GM23338 (cell line): ENCODE data around the gene ENOX1. TPM values are rescaled to one million over a fixed set of nuclear protein-coding genes. Genes with fewer than 3 reads are reported as not detected.

ENCODE experiments used
- ATAC-seq: fragments of 200-7000 bp; cut with Tn5 transposase; 3 replicates; pipeline ENCODE4 v1.9.1; 2020
- DNase-seq: peaks from one replicate; pipeline ENCODE4 v3.0.0-alpha.2; 2015; ENCODE audit warnings: low spot score
- H2AFZ ChIP-seq: fragments of 200-600 bp; sonication (generic); 2 replicates; pipeline ENCODE4 v1.8.0; 2016; ENCODE audit warnings: antibody characterized with exemption, mild to moderate bottlenecking, moderate library complexity
- H3F3A ChIP-seq: fragments of 200-600 bp; sonication (generic); replicated peaks from 2 replicates; pipeline ENCODE4 v1.8.0; 2017; ENCODE audit warnings: antibody characterized with exemption, mixed run types, low read depth
- H3K27ac ChIP-seq: fragments of 200-600 bp; sonication (generic); 2 replicates; pipeline ENCODE4 v1.6.1; 2016; ENCODE audit warnings: low read depth
- H3K27me3 ChIP-seq: fragments of 200-600 bp; sonication (generic); 2 replicates; pipeline ENCODE4 v1.8.0; 2016; ENCODE audit warnings: mild to moderate bottlenecking, mixed run types, moderate library complexity; ENCODE audit not compliant: insufficient read depth
- H3K36me3 ChIP-seq: fragments of 200-600 bp; sonication (generic); 2 replicates; pipeline ENCODE4 v1.8.0; 2016; ENCODE audit warnings: mild to moderate bottlenecking; ENCODE audit not compliant: insufficient read depth
- H3K4me1 ChIP-seq: fragments of 200-600 bp; sonication (generic); 2 replicates; pipeline ENCODE4 v1.8.0; 2016; ENCODE audit warnings: mild to moderate bottlenecking, moderate library complexity; ENCODE audit not compliant: insufficient read depth
- H3K4me2 ChIP-seq: fragments of 200-600 bp; sonication (generic); 2 replicates; pipeline ENCODE4 v1.7.1; 2017; ENCODE audit warnings: mixed run types
- H3K4me3 ChIP-seq: fragments of 200-600 bp; sonication (generic); 2 replicates; pipeline ENCODE4 v1.6.1; 2016; ENCODE audit warnings: mixed run types
- H3K79me2 ChIP-seq: fragments of 200-600 bp; sonication (generic); replicated peaks from 2 replicates; pipeline ENCODE4 v1.8.0; 2017; ENCODE audit warnings: mild to moderate bottlenecking; ENCODE audit not compliant: insufficient read depth
- H3K9me2 ChIP-seq: fragments of 200-600 bp; sonication (generic); 2 replicates; pipeline ENCODE4 v1.8.0; 2017; ENCODE audit not compliant: insufficient read depth
- H4K20me1 ChIP-seq: fragments of 200-600 bp; sonication (generic); replicated peaks from 2 replicates; pipeline ENCODE4 v1.8.0; 2017; ENCODE audit warnings: mild to moderate bottlenecking; ENCODE audit not compliant: insufficient read depth
- H3K27ac Mint-ChIP-seq: 2 replicates; pipeline ENCODE4 v1.8.0; 2020; ENCODE audit warnings: inconsistent platforms, mild to moderate bottlenecking, moderate library complexity, mixed read lengths
- H3K27me3 Mint-ChIP-seq: 3 replicates; pipeline ENCODE4 v1.8.0; 2022; ENCODE audit warnings: low read depth, mild to moderate bottlenecking, moderate library complexity, mixed read lengths, inconsistent platforms; ENCODE audit not compliant: insufficient read depth, poor library complexity
- H3K36me3 Mint-ChIP-seq: 3 replicates; pipeline ENCODE4 v1.8.0; 2021; ENCODE audit warnings: low read depth, mild to moderate bottlenecking, inconsistent platforms, moderate library complexity, mixed read lengths
- H3K4me1 Mint-ChIP-seq: 3 replicates; pipeline ENCODE4 v1.8.0; 2020; ENCODE audit warnings: mild to moderate bottlenecking, inconsistent platforms, mixed read lengths
- H3K4me3 Mint-ChIP-seq: 3 replicates; pipeline ENCODE4 v1.8.0; 2021; ENCODE audit warnings: moderate library complexity, mild to moderate bottlenecking, inconsistent platforms, mixed read lengths
- H3K9me3 Mint-ChIP-seq: 3 replicates; pipeline ENCODE4 v1.8.0; 2020; ENCODE audit warnings: moderate library complexity, mild to moderate bottlenecking, inconsistent platforms, mixed read lengths
- CREB1 ChIP-seq: fragments of 250-450 bp; sonication (Bioruptor Pico); IDR thresholded peaks from 2 replicates; pipeline ENCODE4 v1.5.0; 2020; ENCODE audit warnings: low read depth, mild to moderate bottlenecking, moderate library complexity
- EZH2 ChIP-seq: fragments of 200-600 bp; sonication (generic); IDR thresholded peaks from one replicate; pipeline ENCODE4 v1.8.0; 2017; ENCODE audit warnings: antibody characterized with exemption, mild to moderate bottlenecking, low read depth; ENCODE audit not compliant: unreplicated experiment
- JUNB ChIP-seq: IDR thresholded peaks from one replicate; pipeline ENCODE4 v1.6.1; 2016; ENCODE audit warnings: antibody characterized with exemption; ENCODE audit not compliant: unreplicated experiment
- POLR2AphosphoS5 ChIP-seq: IDR thresholded peaks from 2 replicates; pipeline ENCODE4 v1.6.1; 2016; ENCODE audit warnings: antibody characterized with exemption, low read depth
- STAT1 ChIP-seq: IDR thresholded peaks from one replicate; pipeline ENCODE4 v1.6.1; 2016; ENCODE audit warnings: antibody characterized with exemption; ENCODE audit not compliant: unreplicated experiment
- ZNF331 ChIP-seq: fragments of 250-450 bp; sonication (Bioruptor Pico); IDR thresholded peaks from 2 replicates; pipeline ENCODE4 v1.5.0; 2020; ENCODE audit warnings: low read depth, mild to moderate bottlenecking, moderate library complexity
- polyA plus RNA-seq: library from polyadenylated mRNA; unstranded; fragments of >200 nt; fragmentation: Nextera tagmentation; extraction: Ambion mirVana; gene quantifications from 2 replicates; pipeline ENCODE4 v1.2.1, GENCODE V29; 2016
- total RNA-seq: library from RNA; depleted of rRNA; stranded (reverse); fragments of >200 nt; shearing (Covaris generic); gene quantifications from 2 replicates; pipeline ENCODE4 v1.2.3, GENCODE V29; 2014
- TF ChIP-seq, protein P1 (sequence below), 2 experiments: fragments of 200-600 bp in 1 of 2; sonication (generic) in 1 of 2; conservative IDR thresholded peaks; 2 replicates each; pipeline versions ENCODE4 v1.5.1 to v1.6.1; 2016 to 2017; ENCODE audit warnings: antibody characterized with exemption in 2 of 2, low read depth in 2 of 2, mild to moderate bottlenecking in 2 of 2, moderate library complexity in 1 of 2
- TF ChIP-seq, protein P2 (sequence below): IDR thresholded peaks from one replicate; pipeline ENCODE4 v1.6.1; 2018; ENCODE audit warnings: antibody characterized with exemption; ENCODE audit not compliant: unreplicated experiment
- TF ChIP-seq, protein P3 (sequence below): IDR thresholded peaks from 2 replicates; pipeline ENCODE4 v1.6.1; 2016; ENCODE audit warnings: antibody characterized with exemption

Gene ENOX1
- total and polyA plus RNA-seq, 2 experiments from 2014 or later: 0.66 to 0.81 TPM

DNA sequence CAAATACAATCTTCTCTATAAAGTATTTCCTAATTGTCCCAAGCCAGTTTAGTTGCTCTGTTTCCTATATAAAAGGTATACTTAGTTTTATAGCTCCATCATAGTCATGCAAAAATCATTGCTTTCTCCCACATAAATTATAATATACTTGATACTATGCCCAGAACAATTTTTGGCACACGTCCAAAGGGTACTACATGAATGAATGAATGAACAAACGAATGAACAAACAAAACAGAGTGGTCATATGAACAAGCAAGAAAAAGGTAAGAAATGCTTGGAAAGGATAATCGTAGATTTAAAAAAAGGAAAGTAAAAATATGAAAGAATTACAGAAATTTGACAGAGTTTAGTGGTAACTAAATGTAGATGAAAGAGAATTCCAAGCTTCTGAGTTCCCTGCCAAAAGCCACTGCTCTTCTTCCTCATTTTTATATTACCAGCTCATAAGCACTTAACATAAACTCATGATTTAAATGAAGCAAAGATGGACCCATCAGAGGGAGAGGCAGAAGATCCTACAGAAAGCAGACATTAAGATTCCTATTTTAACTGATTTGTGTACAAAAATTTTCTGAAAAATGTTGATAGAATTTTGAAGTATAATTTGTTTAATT is 123.2 kb downstream of the ENOX1 start:
- ATAC-seq (no peak), DNase-seq (no peak)
- H3K27ac Mint-ChIP-seq: no peak overlapping the region
- H3F3A ChIP-seq: no peaks in the 10 kb centered on the region
- H3K4me2 ChIP-seq: no peak overlapping the region
- H3K27ac ChIP-seq: no peak overlapping the region
- no peaks in the 10 kb centered on the region for H3K36me3 Mint-ChIP-seq
- no peak overlapping the region for H3K4me3 Mint-ChIP-seq
- peaks cover 10% of the 10 kb centered on the region; the same call in 1 of the 2 replicates for H3K4me1 ChIP-seq
- no peaks in the 10 kb centered on the region for H3K27me3 Mint-ChIP-seq
- H3K36me3 ChIP-seq: no peaks in the 10 kb centered on the region
- no peak overlapping the region for H3K4me3 ChIP-seq
- H3K4me1 Mint-ChIP-seq: peaks cover 20% of the 10 kb centered on the region
- no peaks in the 10 kb centered on the region for H4K20me1 ChIP-seq
- no peaks in the 10 kb centered on the region for H3K27me3 ChIP-seq
- no peak overlapping the region for H2AFZ ChIP-seq
- no peaks in the 10 kb centered on the region for H3K9me2 ChIP-seq
- H3K79me2 ChIP-seq: no peaks in the 10 kb centered on the region
- H3K9me3 Mint-ChIP-seq: no peaks in the 10 kb centered on the region
- TF ChIP-seq, protein P1, sequence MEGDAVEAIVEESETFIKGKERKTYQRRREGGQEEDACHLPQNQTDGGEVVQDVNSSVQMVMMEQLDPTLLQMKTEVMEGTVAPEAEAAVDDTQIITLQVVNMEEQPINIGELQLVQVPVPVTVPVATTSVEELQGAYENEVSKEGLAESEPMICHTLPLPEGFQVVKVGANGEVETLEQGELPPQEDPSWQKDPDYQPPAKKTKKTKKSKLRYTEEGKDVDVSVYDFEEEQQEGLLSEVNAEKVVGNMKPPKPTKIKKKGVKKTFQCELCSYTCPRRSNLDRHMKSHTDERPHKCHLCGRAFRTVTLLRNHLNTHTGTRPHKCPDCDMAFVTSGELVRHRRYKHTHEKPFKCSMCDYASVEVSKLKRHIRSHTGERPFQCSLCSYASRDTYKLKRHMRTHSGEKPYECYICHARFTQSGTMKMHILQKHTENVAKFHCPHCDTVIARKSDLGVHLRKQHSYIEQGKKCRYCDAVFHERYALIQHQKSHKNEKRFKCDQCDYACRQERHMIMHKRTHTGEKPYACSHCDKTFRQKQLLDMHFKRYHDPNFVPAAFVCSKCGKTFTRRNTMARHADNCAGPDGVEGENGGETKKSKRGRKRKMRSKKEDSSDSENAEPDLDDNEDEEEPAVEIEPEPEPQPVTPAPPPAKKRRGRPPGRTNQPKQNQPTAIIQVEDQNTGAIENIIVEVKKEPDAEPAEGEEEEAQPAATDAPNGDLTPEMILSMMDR (conservative IDR thresholded peaks at IDR 0.05; ENCODE audit: low read depth in 2 of 2): no peak
- TF ChIP-seq, protein P2, sequence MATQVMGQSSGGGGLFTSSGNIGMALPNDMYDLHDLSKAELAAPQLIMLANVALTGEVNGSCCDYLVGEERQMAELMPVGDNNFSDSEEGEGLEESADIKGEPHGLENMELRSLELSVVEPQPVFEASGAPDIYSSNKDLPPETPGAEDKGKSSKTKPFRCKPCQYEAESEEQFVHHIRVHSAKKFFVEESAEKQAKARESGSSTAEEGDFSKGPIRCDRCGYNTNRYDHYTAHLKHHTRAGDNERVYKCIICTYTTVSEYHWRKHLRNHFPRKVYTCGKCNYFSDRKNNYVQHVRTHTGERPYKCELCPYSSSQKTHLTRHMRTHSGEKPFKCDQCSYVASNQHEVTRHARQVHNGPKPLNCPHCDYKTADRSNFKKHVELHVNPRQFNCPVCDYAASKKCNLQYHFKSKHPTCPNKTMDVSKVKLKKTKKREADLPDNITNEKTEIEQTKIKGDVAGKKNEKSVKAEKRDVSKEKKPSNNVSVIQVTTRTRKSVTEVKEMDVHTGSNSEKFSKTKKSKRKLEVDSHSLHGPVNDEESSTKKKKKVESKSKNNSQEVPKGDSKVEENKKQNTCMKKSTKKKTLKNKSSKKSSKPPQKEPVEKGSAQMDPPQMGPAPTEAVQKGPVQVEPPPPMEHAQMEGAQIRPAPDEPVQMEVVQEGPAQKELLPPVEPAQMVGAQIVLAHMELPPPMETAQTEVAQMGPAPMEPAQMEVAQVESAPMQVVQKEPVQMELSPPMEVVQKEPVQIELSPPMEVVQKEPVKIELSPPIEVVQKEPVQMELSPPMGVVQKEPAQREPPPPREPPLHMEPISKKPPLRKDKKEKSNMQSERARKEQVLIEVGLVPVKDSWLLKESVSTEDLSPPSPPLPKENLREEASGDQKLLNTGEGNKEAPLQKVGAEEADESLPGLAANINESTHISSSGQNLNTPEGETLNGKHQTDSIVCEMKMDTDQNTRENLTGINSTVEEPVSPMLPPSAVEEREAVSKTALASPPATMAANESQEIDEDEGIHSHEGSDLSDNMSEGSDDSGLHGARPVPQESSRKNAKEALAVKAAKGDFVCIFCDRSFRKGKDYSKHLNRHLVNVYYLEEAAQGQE: no peak

DNA sequence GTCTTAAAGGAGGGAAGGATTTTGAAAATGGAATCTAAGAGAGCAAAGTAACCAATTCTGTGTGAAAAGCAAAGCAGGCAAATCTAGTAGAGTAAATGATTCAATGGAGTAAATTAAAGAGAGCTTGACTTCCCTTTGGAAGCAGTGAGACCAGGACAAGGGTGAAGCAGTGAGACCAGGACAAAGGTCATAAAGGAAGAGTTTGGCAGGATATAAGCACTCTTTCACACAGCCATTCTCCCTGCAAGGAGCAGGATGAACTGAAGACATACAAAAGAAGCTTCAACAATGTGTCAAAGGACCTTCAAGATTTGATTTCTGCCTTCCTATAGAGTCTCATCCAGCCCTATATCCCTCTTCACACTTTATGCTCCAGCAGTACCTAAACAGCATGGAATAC is 123.8 kb downstream of the ENOX1 start:
- ATAC-seq: no peak
- no peaks in the 10 kb centered on the region for H3K27me3 Mint-ChIP-seq
- no peak for TF ChIP-seq POLR2AphosphoS5
- TF ChIP-seq CREB1: no peak
- TF ChIP-seq ZNF331: no peak
- no peak for TF ChIP-seq STAT1
- no peak for TF ChIP-seq JUNB
- TF ChIP-seq, protein P3, sequence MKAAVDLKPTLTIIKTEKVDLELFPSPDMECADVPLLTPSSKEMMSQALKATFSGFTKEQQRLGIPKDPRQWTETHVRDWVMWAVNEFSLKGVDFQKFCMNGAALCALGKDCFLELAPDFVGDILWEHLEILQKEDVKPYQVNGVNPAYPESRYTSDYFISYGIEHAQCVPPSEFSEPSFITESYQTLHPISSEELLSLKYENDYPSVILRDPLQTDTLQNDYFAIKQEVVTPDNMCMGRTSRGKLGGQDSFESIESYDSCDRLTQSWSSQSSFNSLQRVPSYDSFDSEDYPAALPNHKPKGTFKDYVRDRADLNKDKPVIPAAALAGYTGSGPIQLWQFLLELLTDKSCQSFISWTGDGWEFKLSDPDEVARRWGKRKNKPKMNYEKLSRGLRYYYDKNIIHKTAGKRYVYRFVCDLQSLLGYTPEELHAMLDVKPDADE: no peak
- TF ChIP-seq EZH2: no peak

More for the DNA sequence above, 123.8 kb downstream of the ENOX1 start:
- Mint-ChIP-seq H3K36me3 (no peaks in the 10 kb centered on the region), H3K4me1 (peaks cover 20% of the 10 kb centered on the region), H3K27ac (no peak overlapping the region), H3K9me3 (no peaks in the 10 kb centered on the region), H3K4me3 (no peak overlapping the region)
- no peaks in the 10 kb centered on the region for H3K9me2 ChIP-seq
- no peaks in the 10 kb centered on the region for H3K27me3 ChIP-seq
- no peaks in the 10 kb centered on the region for H3K79me2 ChIP-seq
- H3F3A ChIP-seq: no peaks in the 10 kb centered on the region
- no peak for DNase-seq
- H3K4me2 ChIP-seq: no peak overlapping the region
- no peaks in the 10 kb centered on the region for H4K20me1 ChIP-seq
- no peaks in the 10 kb centered on the region for H3K36me3 ChIP-seq
- H3K4me1 ChIP-seq: peaks cover 10% of the 10 kb centered on the region; the same call in 1 of the 2 replicates
- no peak overlapping the region for H2AFZ ChIP-seq
- no peak overlapping the region for H3K4me3 ChIP-seq
- H3K27ac ChIP-seq: no peak overlapping the region
